Thoracic aorta (tissue), 2 donors: ENCODE measurements around the gene RXFP1. TPM values are rescaled to one million over a fixed set of nuclear protein-coding genes. Genes with fewer than 3 reads are reported as not detected.

Experiments
- ATAC-seq: fragments of 150-250 bp; one replicate; pipeline ENCODE4 v1.8.0; 2017; ENCODE audit warnings: low read depth; ENCODE audit not compliant: insufficient number of reproducible peaks, low FRiP score
- DNase-seq: peaks from one replicate; pipeline ENCODE4 v3.0.0-alpha.2; 2020; ENCODE audit warnings: low spot score
- H3K27ac ChIP-seq, 2 donors: fragments of 200-600 bp; sonication (generic); 1 replicate in 1 of 2; 2 replicates in 1 of 2; pipeline ENCODE4 v1.5.1; 2016; ENCODE audit warnings: mild to moderate bottlenecking in 2 of 2, moderate library complexity in 2 of 2
- H3K27me3 ChIP-seq: fragments of 200-600 bp; sonication (generic); replicated peaks from 2 replicates; pipeline ENCODE4 v1.6.0; 2016; ENCODE audit warnings: mild to moderate bottlenecking; ENCODE audit not compliant: insufficient read depth
- H3K36me3 ChIP-seq: fragments of 200-600 bp; sonication (generic); one replicate; pipeline ENCODE4 v1.5.1; 2016
- H3K4me1 ChIP-seq, 2 donors: fragments of 200-600 bp; sonication (generic); 1 replicate in 1 of 2; 2 replicates in 1 of 2; pipeline versions ENCODE4 v1.5.1 to v1.6.0; 2016; ENCODE audit warnings: low read depth in 2 of 2, mild to moderate bottlenecking in 1 of 2; ENCODE audit not compliant: control insufficient read depth in 1 of 2
- H3K4me3 ChIP-seq: fragments of 200-600 bp; sonication (generic); 2 replicates; pipeline ENCODE4 v1.5.1; 2016; ENCODE audit warnings: mild to moderate bottlenecking
- H3K9me3 ChIP-seq: fragments of 200-600 bp; sonication (generic); 2 replicates; pipeline ENCODE4 v1.5.1; 2016
- CTCF ChIP-seq: fragments of 200-600 bp; sonication (generic); IDR thresholded peaks from one replicate; pipeline ENCODE4 v1.5.1; 2019; ENCODE audit warnings: antibody characterized with exemption
- total RNA-seq, 2 donors: library from RNA; depleted of rRNA; stranded (reverse); fragments of >200 nt; gene quantifications; one replicate each; pipeline versions ENCODE4 v1.1.0 to v1.2.3, GENCODE V29; 2016

The RXFP1 gene
- total RNA-seq, 2 donors from 2014 or later = 0.35 to 9.6 TPM

- Histone ChIP-seq H3K27ac (no peak overlapping the region), H3K36me3 (no peaks in the 10 kb centered on the region), H3K4me3 (no peak overlapping the region), H3K27me3 (no peaks in the 10 kb centered on the region), H3K4me1 (no peaks in the 10 kb centered on the region), H3K9me3 (no peaks in the 10 kb centered on the region)
- no peak for DNase-seq
- ATAC-seq = no peak
- TF ChIP-seq CTCF = no peak
Observed at GRCh38 chr4:158540125-158540907, 18.6 kb downstream of the RXFP1 start.

DNA sequence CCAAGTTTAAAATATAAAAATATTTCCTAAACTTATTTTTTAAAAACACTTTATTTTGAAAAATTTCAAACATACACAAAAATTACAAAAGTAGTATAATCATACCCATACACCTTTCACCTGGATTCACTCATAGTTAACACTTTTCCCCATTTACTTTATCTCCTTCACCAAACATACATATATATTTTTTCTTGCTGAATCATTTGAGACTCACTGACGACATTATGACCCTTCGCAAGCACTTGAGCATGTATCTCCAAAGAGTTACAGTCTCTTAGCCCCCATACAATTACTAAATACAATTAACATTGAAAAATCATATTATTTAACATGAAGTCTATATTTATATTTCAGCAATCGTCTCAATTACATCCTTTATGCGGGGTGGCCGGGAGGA is 19.8 kb downstream of the RXFP1 start:
- DNase-seq (no peak), ATAC-seq (no peak)
- no peak for TF ChIP-seq CTCF
- Histone ChIP-seq H3K4me3 (no peak overlapping the region), H3K9me3 (no peaks in the 10 kb centered on the region), H3K4me1 (no peaks in the 10 kb centered on the region), H3K27me3 (no peaks in the 10 kb centered on the region), H3K36me3 (no peaks in the 10 kb centered on the region), H3K27ac (no peak overlapping the region)

DNA sequence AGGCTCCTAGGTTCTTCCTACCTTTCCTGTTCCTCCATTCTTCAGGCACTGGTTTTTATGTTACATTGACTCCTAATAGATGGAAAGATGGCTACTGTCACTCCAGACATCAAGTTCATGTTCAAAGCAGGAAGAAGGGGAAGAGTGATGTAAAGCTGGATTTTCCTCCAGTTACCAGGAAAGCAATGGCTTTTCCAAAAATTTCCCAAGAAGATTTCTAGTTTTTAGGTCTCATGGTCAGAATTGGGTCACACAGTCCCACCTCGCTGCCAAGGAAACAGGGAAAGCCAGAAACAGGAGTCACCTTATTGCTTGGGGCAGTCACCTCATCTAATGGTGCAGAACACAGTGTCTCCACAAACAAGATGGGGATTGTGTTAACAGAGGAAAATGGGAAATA is 21.5 kb downstream of the RXFP1 start:
- Histone ChIP-seq H3K27ac (no peak overlapping the region), H3K4me1 (no peaks in the 10 kb centered on the region), H3K9me3 (no peaks in the 10 kb centered on the region), H3K4me3 (no peak overlapping the region), H3K36me3 (no peaks in the 10 kb centered on the region), H3K27me3 (no peaks in the 10 kb centered on the region)
- ATAC-seq (no peak), DNase-seq (no peak)
- no peak for TF ChIP-seq CTCF

GRCh38 chr4:158544141-158544540 is 22.5 kb downstream of the RXFP1 start:
- no peaks in the 10 kb centered on the region for H3K4me1 ChIP-seq
- no peak overlapping the region for H3K4me3 ChIP-seq
- H3K27me3 ChIP-seq = no peaks in the 10 kb centered on the region
- H3K27ac ChIP-seq = no peak overlapping the region
- TF ChIP-seq CTCF = no peak
- no peak for DNase-seq
- no peaks in the 10 kb centered on the region for H3K9me3 ChIP-seq
- ATAC-seq = no peak
- H3K36me3 ChIP-seq = no peaks in the 10 kb centered on the region

GRCh38 chr4:158553364-158553763 is 31.7 kb downstream of the RXFP1 start:
- no peak for TF ChIP-seq CTCF
- Histone ChIP-seq H3K4me3 (no peak overlapping the region), H3K27ac (no peak overlapping the region), H3K27me3 (no peaks in the 10 kb centered on the region), H3K4me1 (no peaks in the 10 kb centered on the region), H3K36me3 (no peaks in the 10 kb centered on the region), H3K9me3 (no peaks in the 10 kb centered on the region)
- DNase-seq = no peak
- no peak for ATAC-seq
